CD4-positive, alpha-beta T cell treated with Interleukin-21 for 1 hour (primary cell): ENCODE measurements around the gene SKIC8.

Experiments used
- DNase-seq: peaks from one replicate; pipeline ENCODE4 v3.0.0-alpha.2; 2020

The SKIC8 gene

GRCh38 chr15:78299101-78299930 is at the start of gene SKIC8:
Gene SKIC8, minus strand, starts transcription at chr15:78299609. Its CDS starts 3,923 bp downstream, at chr15:78295686.
- peak; percentile 92 for DNase-seq

- DNase-seq: no peak
Measured at GRCh38 chr15:78347586-78348543, 48.5 kb upstream of the SKIC8 start.

GRCh38 chr15:78345396-78346125 is 46.2 kb upstream of the SKIC8 start:
- no peak for DNase-seq

GRCh38 chr15:78343276-78344060 is 44.1 kb upstream of the SKIC8 start:
- DNase-seq: no peak

- DNase-seq: no peak
Measured at GRCh38 chr15:78342021-78342420, 42.6 kb upstream of the SKIC8 start.

GRCh38 chr15:78341057-78341987 is 41.9 kb upstream of the SKIC8 start:
- no peak for DNase-seq

- DNase-seq: no peak
Measured at GRCh38 chr15:78340231-78341056, 41.0 kb upstream of the SKIC8 start, which contains the start of gene CRABP1. Gene CRABP1, plus strand, starts transcription at chr15:78340353. Its CDS starts 76 bp downstream, at chr15:78340429.

GRCh38 chr15:78339559-78339958 is 40.1 kb upstream of the SKIC8 start:
- no peak for DNase-seq

- DNase-seq: no peak
Measured at GRCh38 chr15:78338781-78339180, 39.4 kb upstream of the SKIC8 start.

GRCh38 chr15:78335985-78336384 is 36.6 kb upstream of the SKIC8 start:
- no peak for DNase-seq

- DNase-seq: no peak
Measured at GRCh38 chr15:78334845-78335244, 35.4 kb upstream of the SKIC8 start.

GRCh38 chr15:78329625-78330024 is 30.2 kb upstream of the SKIC8 start:
- DNase-seq: no peak

GRCh38 chr15:78327466-78327865 is 28.1 kb upstream of the SKIC8 start:
- no peak for DNase-seq

- no peak for DNase-seq
Measured at GRCh38 chr15:78325092-78325843, 25.9 kb upstream of the SKIC8 start.

- DNase-seq: no peak
Measured at GRCh38 chr15:78324144-78324543, 24.7 kb upstream of the SKIC8 start.

GRCh38 chr15:78323693-78324092 is 24.3 kb upstream of the SKIC8 start:
- no peak for DNase-seq

- no peak for DNase-seq
Measured at GRCh38 chr15:78322724-78323521, 23.5 kb upstream of the SKIC8 start.

- no peak for DNase-seq
Measured at GRCh38 chr15:78322243-78322642, 22.8 kb upstream of the SKIC8 start.
